CD14-positive monocyte (primary cell): Measurements from ENCODE around the gene REEP3. TPM values are rescaled to one million over a fixed set of nuclear protein-coding genes. Genes with fewer than 3 reads are reported as not detected.

Experiments used
- DNase-seq, 3 donors: peaks; one replicate each; pipeline ENCODE4 v3.0.0-alpha.2; 2011 to 2022
- H2AFZ ChIP-seq: 2 replicates; pipeline ENCODE4 v1.6.0; 2012; ENCODE audit warnings: mild to moderate bottlenecking, low read depth, low read length, inconsistent platforms; ENCODE audit not compliant: insufficient read depth, poor library complexity, severe bottlenecking
- H3K27ac ChIP-seq, 2 donors: 1 replicate in 1 of 2; 2 replicates in 1 of 2; pipeline ENCODE4 v1.5.1; 2012 to 2013; ENCODE audit warnings: low read length in 2 of 2, control low read depth in 1 of 2, inconsistent platforms in 1 of 2, low read depth in 1 of 2, mild to moderate bottlenecking in 1 of 2
- H3K27me3 ChIP-seq, 2 donors: one replicate each; pipeline versions ENCODE4 v1.6.0 to v1.6.1; 2011 to 2013; ENCODE audit warnings: low read length in 2 of 2; ENCODE audit not compliant: control insufficient read depth in 2 of 2, insufficient read depth in 2 of 2
- H3K36me3 ChIP-seq, 2 donors: replicated peaks in 1 of 2; 1 replicate in 1 of 2; 2 replicates in 1 of 2; pipeline versions ENCODE4 v1.5.1 to v1.6.1; 2012 to 2013; ENCODE audit warnings: low read length in 2 of 2, control low read depth in 1 of 2, inconsistent platforms in 1 of 2, mild to moderate bottlenecking in 1 of 2; ENCODE audit not compliant: insufficient read depth in 2 of 2, control insufficient read depth in 1 of 2
- H3K4me1 ChIP-seq, 2 donors: 1 replicate in 1 of 2; 2 replicates in 1 of 2; pipeline versions ENCODE4 v1.5.1 to v1.6.1; 2012 to 2013; ENCODE audit warnings: low read length in 2 of 2, control low read depth in 1 of 2, inconsistent platforms in 1 of 2, mild to moderate bottlenecking in 1 of 2, moderate library complexity in 1 of 2; ENCODE audit not compliant: insufficient read depth in 2 of 2, control insufficient read depth in 1 of 2
- H3K4me2 ChIP-seq: replicated peaks from 2 replicates; pipeline ENCODE3; 2012; ENCODE audit warnings: low read length, moderate library complexity, mild to moderate bottlenecking; ENCODE audit not compliant: poor library complexity, severe bottlenecking; ENCODE audit errors: extremely low read depth
- H3K4me3 ChIP-seq, 3 experiments: fragments of 200-600 bp in 1 of 3; sonication (generic) in 1 of 3; replicated peaks in 1 of 3; 1 replicate in 2 of 3; 2 replicates in 1 of 3; pipeline ENCODE4 v1.5.1; 2011 to 2013; ENCODE audit warnings: low read length in 3 of 3, mild to moderate bottlenecking in 3 of 3, control low read depth in 2 of 3, low read depth in 2 of 3, inconsistent platforms in 1 of 3, moderate library complexity in 1 of 3
- H3K79me2 ChIP-seq: 2 replicates; pipeline ENCODE4 v1.6.0; 2012; ENCODE audit warnings: mild to moderate bottlenecking, control low read depth, inconsistent platforms, low read length, moderate library complexity; ENCODE audit not compliant: insufficient read depth
- H3K9ac ChIP-seq: 2 replicates; pipeline ENCODE4 v1.6.0; 2017; ENCODE audit warnings: low read length, mild to moderate bottlenecking; ENCODE audit not compliant: insufficient read depth, poor library complexity, severe bottlenecking
- H3K9me3 ChIP-seq, 2 donors: replicated peaks in 1 of 2; 1 replicate in 1 of 2; 2 replicates in 1 of 2; pipeline versions ENCODE4 v1.5.1 to v1.6.1; 2012 to 2013; ENCODE audit warnings: low read length in 2 of 2, control low read depth in 1 of 2; ENCODE audit not compliant: control insufficient read depth in 1 of 2, insufficient read depth in 1 of 2
- H4K20me1 ChIP-seq: 2 replicates; pipeline ENCODE4 v1.6.0; 2012; ENCODE audit warnings: mild to moderate bottlenecking, low read length, control low read depth, moderate library complexity; ENCODE audit not compliant: insufficient read depth
- H3K27ac Mint-ChIP-seq, 7 donors: one replicate each; pipeline ENCODE4 v1.8.0; 2020; ENCODE audit warnings: mild to moderate bottlenecking in 7 of 7, mixed read lengths in 7 of 7, moderate library complexity in 6 of 7, inconsistent platforms in 2 of 7
- H3K27me3 Mint-ChIP-seq, 3 donors: one replicate each; pipeline ENCODE4 v1.8.0; 2021 to 2022; ENCODE audit warnings: low read depth in 3 of 3, mild to moderate bottlenecking in 3 of 3, mixed read lengths in 3 of 3, moderate library complexity in 3 of 3, inconsistent platforms in 1 of 3
- H3K36me3 Mint-ChIP-seq, 2 donors: one replicate each; pipeline ENCODE4 v1.8.0; 2020; ENCODE audit warnings: mixed read lengths in 2 of 2, inconsistent platforms in 1 of 2, mild to moderate bottlenecking in 1 of 2
- H3K4me1 Mint-ChIP-seq: one replicate; pipeline ENCODE4 v1.8.0; 2020; ENCODE audit warnings: mild to moderate bottlenecking, mixed read lengths
- H3K4me3 Mint-ChIP-seq, 2 donors: one replicate each; pipeline ENCODE4 v1.8.0; 2020; ENCODE audit warnings: mild to moderate bottlenecking in 2 of 2, mixed read lengths in 2 of 2, moderate library complexity in 1 of 2
- H3K9me3 Mint-ChIP-seq, 7 donors: one replicate each; pipeline ENCODE4 v1.8.0; 2020 to 2022; ENCODE audit warnings: mixed read lengths in 7 of 7, mild to moderate bottlenecking in 6 of 7, moderate library complexity in 6 of 7, inconsistent platforms in 2 of 7
- WGBS: methylation state at CpG from one replicate; pipeline ENCODE4 v1.1.5; 2013; ENCODE audit warnings: missing lambda C conversion rate; ENCODE audit not compliant: insufficient coverage; 5-methylcytosine and 5-hydroxymethylcytosine counted together
- intact Hi-C, 2 donors: fragments of 100-400 bp; cut with micrococcal nuclease; formaldehyde crosslinking; loops; one replicate each; pipeline versions ENCODE4 v1.15.0 to v1.15.1; 2023
- polyA plus RNA-seq, 3 donors: library from polyadenylated mRNA; depleted of rRNA in 1 of 3; unstranded in 2 of 3; stranded (reverse) in 1 of 3; fragments of 300-500 nt in 2 of 3; fragments of >200 nt in 1 of 3; fragmentation: Illumina TruSeq in 2 of 3; gene quantifications; 1 replicate in 2 of 3; 2 replicates in 1 of 3; pipeline ENCODE4 v1.2.3, GENCODE V29; 2012 to 2021
- TF ChIP-seq, protein P1 (sequence below): fragments of 200-600 bp; IDR thresholded peaks from one replicate; pipeline ENCODE4 v1.8.0; 2022; ENCODE audit warnings: antibody characterized with exemption, mild to moderate bottlenecking

REEP3 gene
- polyA plus RNA-seq, 3 donors = 9.1 to 17.7 (median 17.7) TPM

DNA sequence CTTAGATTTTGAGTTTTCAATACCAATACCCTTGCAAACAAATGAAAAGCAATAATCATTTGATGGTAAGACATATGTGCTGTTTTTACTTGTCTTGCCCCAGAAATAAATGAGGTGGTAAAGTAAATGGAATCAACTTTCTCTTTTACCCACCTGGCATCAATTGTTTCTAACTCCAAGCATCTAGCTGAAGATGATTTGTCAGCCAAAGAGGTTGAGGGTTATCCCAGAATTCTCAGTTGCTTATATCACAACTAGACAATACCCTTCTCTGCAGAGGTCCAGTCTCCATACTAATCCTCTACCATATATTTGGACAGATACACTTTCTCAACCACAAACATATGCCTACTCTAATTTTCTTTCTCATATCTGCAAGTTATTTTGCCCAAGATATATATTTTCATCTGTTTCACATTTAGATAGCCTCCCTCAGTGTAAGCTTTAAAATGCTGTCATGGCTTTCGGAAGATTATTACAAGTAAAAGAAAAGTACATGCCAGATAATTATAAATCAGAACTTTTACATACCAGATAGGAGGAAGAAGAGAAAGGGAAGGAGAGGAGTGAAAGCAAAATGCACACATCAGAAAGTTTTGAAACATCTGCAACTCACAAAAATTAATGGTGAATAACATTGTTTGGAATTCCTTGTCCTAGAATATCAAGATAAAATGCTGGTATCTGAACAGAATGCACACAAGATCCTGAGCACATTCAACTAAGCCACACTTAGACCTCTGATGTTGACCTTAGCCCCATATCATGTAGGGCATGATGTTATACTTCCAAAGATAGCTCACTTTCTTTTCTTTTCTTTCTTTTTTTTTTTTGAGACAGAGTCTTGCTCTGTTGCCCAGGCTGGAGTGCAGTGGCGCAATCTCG, 146.6 kb downstream of the REEP3 start:
- Histone ChIP-seq H3K4me2 (no peak overlapping the region), H4K20me1 (no peaks in the 10 kb centered on the region), H3K4me1 (no peaks in the 10 kb centered on the region), H3K9me3 (no peaks in the 10 kb centered on the region), H2AFZ (no peak overlapping the region), H3K9ac (no peak overlapping the region), H3K27me3 (no peaks in the 10 kb centered on the region), H3K36me3 (no peaks in the 10 kb centered on the region), H3K79me2 (no peaks in the 10 kb centered on the region), H3K4me3 (no peak overlapping the region), H3K27ac (no peak overlapping the region)
- H3K27ac Mint-ChIP-seq = peak overlapping the region in 1 of 7 donors; percentile 30
- no peaks in the 10 kb centered on the region for H3K36me3 Mint-ChIP-seq
- no peak overlapping the region for H3K4me3 Mint-ChIP-seq
- WGBS = 100% methylated on average over 1 of the region's 3 CpGs
- H3K9me3 Mint-ChIP-seq = peaks cover 0 to 2% (median 0%) of the 10 kb centered on the region in 7 donors
- TF ChIP-seq, protein P1, sequence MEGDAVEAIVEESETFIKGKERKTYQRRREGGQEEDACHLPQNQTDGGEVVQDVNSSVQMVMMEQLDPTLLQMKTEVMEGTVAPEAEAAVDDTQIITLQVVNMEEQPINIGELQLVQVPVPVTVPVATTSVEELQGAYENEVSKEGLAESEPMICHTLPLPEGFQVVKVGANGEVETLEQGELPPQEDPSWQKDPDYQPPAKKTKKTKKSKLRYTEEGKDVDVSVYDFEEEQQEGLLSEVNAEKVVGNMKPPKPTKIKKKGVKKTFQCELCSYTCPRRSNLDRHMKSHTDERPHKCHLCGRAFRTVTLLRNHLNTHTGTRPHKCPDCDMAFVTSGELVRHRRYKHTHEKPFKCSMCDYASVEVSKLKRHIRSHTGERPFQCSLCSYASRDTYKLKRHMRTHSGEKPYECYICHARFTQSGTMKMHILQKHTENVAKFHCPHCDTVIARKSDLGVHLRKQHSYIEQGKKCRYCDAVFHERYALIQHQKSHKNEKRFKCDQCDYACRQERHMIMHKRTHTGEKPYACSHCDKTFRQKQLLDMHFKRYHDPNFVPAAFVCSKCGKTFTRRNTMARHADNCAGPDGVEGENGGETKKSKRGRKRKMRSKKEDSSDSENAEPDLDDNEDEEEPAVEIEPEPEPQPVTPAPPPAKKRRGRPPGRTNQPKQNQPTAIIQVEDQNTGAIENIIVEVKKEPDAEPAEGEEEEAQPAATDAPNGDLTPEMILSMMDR = no peak
- no peak for DNase-seq
- peaks cover 1 to 2% (median 2%) of the 10 kb centered on the region in 3 donors for H3K27me3 Mint-ChIP-seq
- H3K4me1 Mint-ChIP-seq = peaks cover 8% of the 10 kb centered on the region
- intact Hi-C loops = no loop called here

GRCh38 chr10:63670291-63670898, 149.2 kb downstream of the REEP3 start:
- H3K27me3 Mint-ChIP-seq = peaks cover 0 to 2% (median 1%) of the 10 kb centered on the region in 3 donors
- H3K4me1 ChIP-seq = no peaks in the 10 kb centered on the region
- peak overlapping the region in 1 of 7 donors; percentile 16 for H3K27ac Mint-ChIP-seq
- H3K27me3 ChIP-seq = no peaks in the 10 kb centered on the region
- H3K79me2 ChIP-seq = no peaks in the 10 kb centered on the region
- TF ChIP-seq, protein P1 = no peak
- H3K27ac ChIP-seq = no peak overlapping the region
- H3K4me2 ChIP-seq = no peak overlapping the region
- no peak overlapping the region for H3K9ac ChIP-seq
- no peaks in the 10 kb centered on the region for H3K36me3 Mint-ChIP-seq
- no peaks in the 10 kb centered on the region for H3K9me3 ChIP-seq
- peaks cover 0 to 2% (median 0%) of the 10 kb centered on the region in 7 donors for H3K9me3 Mint-ChIP-seq
- DNase-seq = no peak
- WGBS = 89% methylated on average over 1 of the region's 10 CpGs
- no peak overlapping the region for H3K4me3 Mint-ChIP-seq
- H3K36me3 ChIP-seq = no peaks in the 10 kb centered on the region
- H2AFZ ChIP-seq = no peak overlapping the region
- H3K4me3 ChIP-seq = no peak overlapping the region
- H3K4me1 Mint-ChIP-seq = peaks cover 9% of the 10 kb centered on the region
- intact Hi-C loops = no loop called here
- no peaks in the 10 kb centered on the region for H4K20me1 ChIP-seq
